ENCODE results near the gene GAS7.
"Not testable (repeated sequence)": the region's sequence is repeated elsewhere in the genome, so short reads cannot be mapped to it uniquely, and the experiment has no call there.

GAS7 gene

DNA sequence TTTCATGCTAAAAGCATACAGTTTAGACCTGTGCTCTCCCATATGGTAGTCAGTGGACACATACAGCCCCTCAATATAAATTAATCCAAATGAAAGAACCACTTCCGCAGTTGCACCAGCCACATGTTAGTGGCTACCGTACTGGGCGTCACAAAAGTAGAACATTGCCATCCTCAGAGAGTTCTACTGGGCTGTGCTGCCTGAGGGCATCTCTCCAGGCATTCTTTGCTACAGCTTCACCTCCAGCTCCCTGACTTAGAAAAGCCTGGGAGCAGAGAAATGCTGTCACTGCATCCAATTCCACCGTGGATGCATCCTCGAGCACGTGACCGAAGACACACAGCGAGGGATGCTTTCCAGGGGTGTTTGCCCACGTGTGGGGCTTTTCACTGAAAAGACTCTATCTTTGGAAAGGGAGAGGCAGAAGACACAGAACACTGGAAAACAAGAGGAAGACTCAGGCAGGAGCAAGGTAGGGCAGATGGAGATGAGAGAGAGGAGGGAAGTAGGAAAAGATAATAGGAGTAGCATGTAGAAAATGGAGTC lies 86.4 kb downstream of the GAS7 start:
- no peak for DNase-seq (ENCODE audit: low spot score)

DNA sequence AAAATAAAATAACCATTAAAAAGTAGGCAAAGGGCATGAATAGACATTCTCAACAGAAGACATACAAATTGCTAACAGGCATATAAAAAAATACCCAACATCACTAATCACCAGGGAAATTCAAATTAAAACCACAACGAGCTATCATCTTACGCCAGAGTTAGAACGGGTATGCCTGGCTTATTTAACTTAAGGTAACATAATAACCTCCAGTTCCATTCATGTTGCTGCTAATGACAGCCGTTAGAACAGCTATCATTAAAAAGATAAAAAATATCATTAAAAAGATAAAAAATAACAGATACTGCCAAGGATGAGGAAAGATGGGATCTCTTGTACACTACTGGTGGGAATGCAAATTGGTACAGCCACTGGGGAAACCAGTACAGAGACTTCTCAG lies 89.3 kb downstream of the GAS7 start:
- no peak for DNase-seq (ENCODE audit: low spot score)

DNA sequence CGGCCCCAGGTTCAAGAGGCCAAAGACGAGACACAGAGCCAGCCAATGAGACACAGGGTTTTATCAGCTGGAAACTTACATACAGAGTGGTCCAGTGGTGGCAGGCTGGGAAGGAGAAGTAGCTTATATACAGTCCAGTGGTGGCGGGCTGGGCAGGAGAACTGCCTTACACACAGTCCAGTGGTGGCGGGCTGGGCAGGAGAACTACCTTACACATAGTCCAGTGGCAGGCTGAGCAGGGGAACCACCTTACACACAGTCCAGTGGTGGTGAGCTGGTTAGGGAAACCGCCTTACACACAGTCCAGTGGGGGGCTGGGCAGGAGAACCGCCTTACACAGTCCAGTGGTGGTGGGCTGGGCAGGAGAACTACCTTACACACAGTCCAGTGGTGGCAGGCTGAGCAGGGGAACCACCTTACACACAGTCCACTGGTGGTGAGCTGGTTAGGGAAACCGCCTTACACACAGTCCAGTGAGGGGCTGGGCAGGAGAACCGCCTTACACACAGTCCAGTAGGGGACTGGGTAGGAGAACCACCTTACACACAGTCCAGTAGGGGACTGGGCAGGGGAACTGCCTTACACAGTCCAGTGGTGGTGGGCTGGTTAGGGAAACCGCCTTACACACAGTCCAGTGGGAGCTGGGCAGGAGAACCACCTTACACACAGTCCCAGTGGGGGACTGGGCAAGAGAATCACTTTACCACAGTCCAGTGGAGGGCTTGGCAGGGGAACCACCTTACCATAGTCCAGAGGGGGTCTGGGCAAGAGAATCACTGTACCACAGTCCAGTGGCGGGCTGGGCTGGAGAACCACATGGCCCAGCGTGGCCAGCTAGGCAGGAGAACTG lies 90.9 kb downstream of the GAS7 start:
- no peak for DNase-seq (ENCODE audit: low spot score)

DNA sequence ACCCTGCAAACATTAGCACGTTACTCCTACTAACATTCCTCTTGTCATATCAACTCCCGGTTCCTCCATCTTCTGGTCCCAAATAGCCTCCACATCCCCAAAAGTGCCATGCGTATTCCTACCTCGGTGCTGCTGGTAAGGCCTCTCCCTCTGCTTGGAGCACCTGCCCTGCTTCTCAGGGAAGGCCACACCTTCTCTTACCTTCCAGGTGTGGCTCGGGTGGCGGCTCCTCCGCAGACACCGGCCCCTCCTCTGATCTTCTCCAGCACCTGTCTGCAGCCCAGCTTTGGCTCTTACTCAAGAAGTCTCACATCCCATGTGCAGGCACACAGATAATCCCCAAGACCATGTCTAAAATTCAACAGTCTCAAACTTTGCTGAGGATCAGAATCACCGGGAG lies 92.3 kb downstream of the GAS7 start:
- DNase-seq (ENCODE audit: low spot score), result no peak

DNA sequence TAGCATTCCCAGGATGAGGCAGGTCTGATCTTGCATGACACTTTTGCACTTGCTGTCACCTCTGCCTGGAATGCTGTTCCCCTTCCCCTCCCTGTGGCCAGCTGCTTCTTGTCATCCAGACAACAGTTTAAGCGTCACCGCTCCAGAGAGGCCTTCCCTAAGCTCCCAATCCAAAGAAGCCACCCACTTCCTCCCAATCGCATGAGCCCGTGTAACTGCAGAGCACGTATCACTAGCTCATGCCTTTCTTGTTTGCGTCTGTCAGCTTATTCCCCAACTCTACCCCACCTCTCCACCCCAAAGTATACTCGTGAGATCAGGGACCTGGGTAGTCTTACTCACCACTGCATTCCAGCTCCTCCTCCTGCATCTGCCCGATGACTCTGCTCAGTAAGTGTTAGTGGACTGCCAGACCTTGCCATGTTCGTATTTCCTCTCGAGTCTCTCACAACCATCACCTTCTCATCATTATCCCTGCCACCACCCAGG lies 92.8 kb downstream of the GAS7 start:
- no peak for DNase-seq (ENCODE audit: low spot score)

DNA sequence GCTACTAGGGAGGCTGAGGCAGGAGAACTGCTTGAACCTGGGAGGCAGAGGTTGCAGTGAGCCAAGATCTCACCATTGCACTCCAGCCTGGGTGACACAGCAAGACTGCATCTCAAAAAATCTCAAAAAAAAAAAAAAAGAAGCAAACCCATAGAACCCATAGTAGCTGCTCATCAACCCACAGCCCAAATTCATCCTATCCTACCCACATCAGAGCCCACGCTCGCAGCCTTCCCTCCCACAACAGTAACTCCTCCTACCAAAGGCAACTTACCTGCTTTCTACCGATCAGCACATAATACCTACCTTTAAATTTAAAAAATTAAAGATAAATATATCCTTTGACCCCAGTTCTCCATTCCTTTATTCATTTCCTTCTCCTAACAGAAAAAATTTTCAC lies 94.7 kb downstream of the GAS7 start:
- no peak for DNase-seq (ENCODE audit: low spot score)

DNA sequence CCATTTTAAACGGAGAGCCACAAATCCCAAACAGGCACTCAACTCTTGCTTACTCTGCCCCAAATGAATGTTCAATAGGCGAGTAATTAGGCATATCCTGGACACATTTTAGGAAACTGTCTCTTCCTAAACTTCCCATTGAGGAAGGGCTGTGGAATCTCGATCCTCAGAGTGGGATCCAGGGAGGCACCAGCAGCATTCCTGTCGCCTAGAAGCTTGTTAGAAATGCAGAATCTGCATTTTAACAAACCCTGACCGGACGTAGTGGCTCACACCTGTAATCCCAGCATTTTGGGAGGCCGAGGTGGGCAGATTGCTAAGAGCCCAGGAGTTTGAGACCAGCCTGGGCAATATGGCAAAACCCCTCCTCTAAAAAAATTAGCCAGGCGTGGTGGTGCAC lies 95.6 kb downstream of the GAS7 start:
- no peak for DNase-seq (ENCODE audit: low spot score)

DNA sequence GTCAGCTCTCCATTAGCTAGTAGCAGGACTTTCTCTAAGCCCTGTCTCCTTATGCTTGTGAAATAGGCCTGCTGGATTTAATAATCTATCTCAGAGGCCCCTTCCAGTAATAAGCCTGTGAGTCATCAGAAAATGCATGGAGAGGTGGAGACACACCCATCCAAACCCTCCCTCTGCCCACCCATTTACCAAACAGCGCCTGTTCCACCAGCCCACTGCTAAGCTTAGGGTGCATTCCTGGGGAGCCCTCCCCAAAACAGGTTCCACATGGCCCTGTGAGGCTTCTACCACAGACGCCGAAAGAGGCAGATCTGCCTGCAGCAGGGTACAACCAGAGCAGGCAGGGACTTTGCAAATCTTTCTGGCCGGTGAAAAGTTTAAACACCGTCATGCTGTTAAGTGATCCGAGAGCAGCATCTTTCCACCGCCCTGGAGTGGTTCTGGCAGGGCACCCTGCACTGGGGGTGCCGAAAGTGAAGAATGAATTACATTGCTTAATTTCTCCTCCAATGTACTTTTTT lies 99.3 kb downstream of the GAS7 start:
- DNase-seq (ENCODE audit: low spot score), result no peak

DNA sequence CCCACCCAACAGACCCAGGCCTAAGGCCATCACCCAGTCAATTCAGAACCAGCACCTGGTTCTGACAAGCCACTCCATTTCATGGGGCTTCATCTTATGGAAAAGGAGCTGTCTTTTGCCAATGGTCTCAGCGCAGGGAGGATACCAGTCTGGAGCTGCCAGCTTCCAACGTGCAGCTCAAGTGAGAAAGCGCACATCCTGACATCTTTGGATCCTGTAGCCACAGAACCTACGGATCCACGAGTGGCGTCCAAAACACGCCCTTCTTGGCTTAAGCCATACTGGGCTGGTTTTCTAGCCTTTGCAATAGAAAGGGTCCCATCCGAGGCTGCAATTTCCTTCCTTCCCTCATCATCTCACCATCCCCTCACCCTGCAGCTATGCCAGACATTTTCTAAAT lies 101.8 kb downstream of the GAS7 start:
- no peak for DNase-seq (ENCODE audit: low spot score)

DNA sequence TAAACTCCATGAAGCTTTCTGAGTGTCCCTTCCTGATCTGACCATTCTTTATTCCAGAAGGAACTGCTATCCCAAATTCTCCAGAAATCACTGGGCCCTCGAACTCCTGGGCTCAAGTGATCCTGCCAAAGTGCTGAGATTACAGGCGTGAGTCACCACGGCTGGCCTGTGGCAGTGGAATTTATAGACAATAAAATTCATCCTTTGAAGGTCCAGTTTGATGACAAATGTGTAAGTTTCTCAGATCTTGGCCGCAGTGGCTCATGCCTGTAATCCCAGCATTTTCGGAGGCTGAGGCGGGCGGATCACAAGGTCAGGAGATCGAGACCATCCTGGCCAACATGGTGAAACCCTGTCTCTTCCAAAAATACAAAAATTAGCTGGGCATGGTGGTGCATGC lies 103.1 kb downstream of the GAS7 start:
- not testable (repeated sequence) for DNase-seq (ENCODE audit: low spot score)

DNA sequence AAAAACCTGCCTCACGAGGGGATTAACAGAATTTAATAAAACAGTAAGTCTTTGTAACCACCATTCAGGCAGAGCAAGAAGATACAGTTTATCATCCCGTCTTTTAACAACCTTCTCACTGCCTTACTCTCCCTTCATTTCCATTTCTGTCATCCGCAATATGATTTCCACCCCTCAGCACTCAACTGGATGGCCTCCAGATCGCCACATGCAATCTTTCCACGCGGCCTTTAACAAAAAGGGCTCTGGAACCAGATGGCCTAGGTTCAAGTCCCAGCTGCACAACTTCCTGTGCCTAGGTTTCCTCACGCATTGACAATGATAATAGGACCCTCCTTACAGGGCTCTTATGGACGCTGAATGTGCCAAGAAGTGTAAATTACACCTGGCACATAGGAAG lies 103.6 kb downstream of the GAS7 start:
- DNase-seq (ENCODE audit: low spot score), result no peak

DNA sequence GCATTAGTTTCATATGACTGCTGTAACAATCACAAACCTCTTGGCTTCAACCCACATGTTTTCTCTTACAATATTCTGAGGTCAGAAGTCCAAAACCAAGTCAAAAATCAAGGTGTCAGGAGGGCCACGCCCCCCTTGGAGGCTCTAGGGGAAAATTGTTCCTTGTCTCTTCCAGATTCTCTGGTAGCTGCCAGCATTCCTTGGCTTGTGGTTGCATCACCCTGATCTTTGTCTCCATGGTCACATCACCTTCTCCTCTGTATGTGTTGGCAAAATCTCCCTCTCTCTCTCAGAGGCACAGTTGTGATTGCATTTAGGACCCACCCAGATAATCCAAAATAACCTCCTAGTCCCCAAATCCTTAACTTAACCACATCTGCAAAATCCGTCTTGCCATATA lies 105.8 kb downstream of the GAS7 start:
- no peak for DNase-seq (ENCODE audit: low spot score)

DNA sequence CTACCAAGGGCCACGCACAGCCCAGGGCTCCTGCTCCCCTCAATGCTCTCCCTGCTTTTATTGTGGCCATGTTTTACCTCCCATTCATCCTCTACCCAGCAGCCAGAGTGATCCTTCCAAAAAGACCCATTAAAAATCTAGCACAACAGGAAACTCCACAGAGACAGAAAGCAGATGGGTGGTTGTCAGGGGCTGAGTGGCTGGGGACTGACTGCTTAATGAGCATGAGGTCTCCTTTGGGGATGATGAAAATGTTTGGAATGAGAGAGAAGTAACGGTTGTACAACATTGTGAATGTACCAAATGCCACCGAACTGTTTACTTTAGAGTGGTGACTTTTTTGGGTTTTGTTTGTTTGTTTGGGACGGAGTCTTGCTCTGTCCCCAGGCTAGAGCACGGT lies 107.4 kb downstream of the GAS7 start:
- DNase-seq (ENCODE audit: low spot score), result no peak

DNA sequence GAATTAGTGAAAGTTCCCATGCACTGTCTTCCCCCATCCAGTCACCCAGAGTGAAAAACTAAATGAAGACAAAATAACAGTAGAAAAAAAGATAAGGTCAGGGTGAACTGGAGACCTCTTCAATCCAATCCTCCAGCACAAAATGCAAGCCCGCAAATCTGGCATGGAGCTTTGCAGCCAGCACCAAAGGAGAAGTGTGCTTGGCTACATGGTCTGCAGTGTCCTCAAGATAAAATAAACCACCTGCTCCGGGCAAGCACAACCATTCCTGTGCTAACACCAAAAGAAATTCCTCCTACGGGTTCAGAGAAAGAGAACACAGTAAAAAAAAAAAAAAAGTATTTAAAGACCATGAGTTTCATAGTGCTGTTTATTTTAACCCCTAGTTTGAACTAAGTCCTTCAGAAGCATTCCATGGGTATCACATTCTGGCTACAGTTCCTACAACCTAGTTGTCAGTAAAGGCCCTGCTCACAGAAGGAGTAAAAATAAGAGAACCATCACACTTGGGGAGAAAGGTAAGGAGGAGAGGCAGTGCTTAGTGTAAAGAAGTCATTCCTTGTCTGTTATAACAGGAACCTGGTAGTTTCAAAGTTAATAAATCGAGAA lies 109.1 kb downstream of the GAS7 start:
- DNase-seq (ENCODE audit: low spot score), result no peak

DNA sequence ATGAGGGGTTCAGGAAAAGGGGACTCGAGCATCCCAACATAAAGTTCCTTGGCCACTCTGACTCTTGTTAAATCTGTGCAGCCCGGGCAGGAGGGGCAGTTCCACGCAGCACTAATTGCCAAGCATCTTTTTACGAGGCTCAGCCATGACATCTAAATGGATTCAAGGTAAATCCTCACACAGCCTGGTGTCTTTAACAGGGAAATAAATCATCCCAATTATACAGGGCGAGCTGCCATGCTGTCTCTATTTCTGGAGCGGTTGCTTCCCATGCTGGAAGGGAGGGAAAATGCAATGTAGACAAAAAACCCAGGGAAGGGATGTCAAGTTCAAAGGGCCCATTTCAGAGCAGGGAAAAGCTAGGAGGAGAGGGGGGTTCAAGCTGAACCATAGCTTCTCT lies 110.0 kb downstream of the GAS7 start:
- no peak for DNase-seq (ENCODE audit: low spot score)

DNA sequence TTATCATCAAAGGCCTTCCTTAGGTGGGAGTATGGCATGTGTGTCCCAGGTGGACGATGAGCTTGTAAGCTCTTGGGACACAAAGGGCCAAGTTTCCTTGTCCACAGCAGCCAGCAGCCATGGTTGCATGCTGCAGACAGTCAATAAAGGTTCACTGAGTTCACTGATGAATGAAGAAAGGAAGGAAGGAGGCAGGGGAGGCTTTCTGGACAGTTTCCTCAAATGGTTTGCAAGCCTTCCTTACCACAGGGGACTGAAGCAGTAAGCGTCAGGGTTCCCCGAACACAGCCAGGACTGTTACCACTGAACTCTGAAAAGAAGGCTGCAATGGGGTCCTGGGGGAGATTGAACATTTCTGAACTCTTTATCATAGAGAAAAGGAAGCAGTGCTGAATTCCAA lies 111.1 kb downstream of the GAS7 start:
- DNase-seq (ENCODE audit: low spot score), result no peak

DNA sequence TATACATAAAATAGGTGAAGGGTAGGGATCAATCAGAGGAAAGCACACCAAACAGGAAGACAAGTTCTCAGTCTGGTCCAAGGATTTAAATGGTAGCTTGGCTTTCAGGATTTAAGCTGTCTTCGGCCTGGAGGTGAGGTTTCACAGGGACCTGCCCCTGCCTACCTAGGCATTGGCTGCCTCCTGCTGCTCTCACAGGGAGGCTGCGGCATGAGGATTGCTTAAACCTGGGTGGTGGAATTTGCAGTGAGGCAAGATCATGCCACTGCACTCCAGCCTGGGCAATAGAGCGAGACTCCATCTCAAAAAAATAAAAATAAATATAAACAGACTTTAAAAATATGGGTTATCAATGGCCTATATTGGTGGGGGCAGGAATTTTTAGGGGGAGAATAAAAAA lies 114.5 kb downstream of the GAS7 start:
- no peak for DNase-seq (ENCODE audit: low spot score)

DNA sequence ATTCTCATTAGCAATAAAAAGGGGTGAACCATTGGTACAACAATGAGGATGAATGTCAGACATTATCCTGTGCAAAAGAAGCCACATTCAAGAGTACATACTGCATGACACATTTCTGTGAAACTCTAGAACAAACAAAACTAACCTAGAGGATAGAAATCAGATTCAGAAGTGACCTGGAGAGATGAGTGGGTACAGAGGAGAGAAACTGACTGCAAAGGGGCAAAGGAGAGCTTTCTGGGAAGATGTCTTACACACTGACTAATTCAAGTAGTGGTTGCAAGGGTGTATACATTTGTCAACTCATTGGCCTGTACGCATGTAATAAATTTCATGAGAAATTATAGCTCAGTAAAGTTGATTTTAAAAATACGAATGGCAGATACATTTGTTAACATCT lies 115.6 kb downstream of the GAS7 start:
- DNase-seq (ENCODE audit: low spot score), result no peak

DNA sequence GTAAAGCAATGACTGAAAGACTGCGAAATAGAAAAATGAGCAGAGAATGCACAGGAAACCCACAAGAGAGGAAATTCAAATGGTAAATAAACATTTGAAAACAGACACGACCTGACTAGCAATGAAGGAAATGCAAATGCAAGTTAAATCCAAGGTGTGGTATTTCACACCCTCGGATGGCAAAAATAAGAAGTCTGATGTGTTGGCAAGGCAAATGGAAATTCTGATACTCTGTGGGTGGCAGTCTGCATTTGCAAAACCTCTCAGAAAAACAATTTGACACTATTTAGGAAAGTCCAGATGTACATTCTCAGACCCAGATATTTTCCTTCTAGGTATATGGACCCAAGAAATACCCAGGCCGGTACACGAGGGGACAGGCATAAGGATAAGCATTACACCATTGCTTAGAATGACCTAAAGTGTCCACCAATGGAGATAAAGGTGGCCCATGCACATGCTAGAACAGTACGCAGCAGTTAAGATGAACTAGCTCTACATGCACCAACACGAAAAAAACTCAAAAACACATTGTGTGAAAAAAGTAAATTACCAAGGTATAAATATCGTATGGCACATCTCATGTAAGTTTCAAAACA lies 116.7 kb downstream of the GAS7 start:
- no peak for DNase-seq (ENCODE audit: low spot score)

DNA sequence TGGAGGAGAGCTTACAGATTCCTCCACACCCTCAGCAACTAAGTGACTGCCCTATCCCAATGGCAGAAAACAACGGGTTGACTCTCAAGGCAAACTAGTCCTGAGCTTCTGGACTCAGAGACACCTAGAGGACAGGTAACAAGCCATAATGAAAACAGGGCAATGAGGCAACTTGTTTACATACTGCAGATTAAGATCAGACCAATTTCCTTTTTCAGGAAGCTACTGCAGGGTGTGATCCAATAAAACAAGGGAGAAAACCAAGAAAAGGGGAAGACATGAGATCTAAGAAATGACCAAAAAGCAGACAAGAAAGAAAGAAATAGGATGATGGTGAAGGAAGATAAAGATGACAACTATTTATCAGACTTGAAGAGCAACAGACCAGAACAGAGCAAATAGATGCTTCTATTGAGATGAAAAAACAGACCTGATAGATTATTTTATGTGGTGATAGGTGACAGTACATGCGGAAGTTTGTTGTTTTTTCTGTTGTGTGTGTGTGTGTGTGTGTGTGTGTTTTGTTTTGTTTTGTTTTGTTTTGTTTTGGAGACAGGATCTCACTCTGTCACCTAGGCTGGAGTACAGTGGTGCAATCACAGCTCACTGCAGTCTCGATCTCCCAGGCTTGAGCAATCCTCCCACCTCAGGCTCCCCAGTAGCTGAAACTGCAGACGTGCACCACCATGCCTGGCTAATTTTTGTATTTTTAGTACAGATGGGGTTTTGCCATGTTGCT lies 120.7 kb downstream of the GAS7 start:
- DNase-seq (ENCODE audit: low spot score), result no peak

DNA sequence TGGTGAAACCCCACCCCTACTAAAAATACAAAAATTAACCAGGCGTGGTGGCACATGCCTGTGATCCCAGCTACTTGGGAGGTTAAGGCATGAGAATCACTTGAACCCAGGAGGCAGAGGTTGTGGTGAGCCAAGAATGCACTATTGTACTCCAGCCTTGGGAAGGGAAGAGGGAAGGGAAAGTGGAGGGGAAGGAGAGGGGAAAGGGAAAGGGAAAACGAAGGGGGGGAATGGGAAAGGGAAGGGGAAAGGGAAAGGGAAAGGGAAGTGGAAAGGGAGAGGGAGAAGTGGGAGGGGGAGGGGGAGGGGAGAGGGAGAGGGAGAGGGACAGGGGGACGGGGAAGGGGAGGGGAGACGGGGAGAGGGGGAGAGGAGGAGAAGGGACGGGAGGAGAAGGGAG lies 122.5 kb downstream of the GAS7 start:
- DNase-seq (ENCODE audit: low spot score), result no peak

DNA sequence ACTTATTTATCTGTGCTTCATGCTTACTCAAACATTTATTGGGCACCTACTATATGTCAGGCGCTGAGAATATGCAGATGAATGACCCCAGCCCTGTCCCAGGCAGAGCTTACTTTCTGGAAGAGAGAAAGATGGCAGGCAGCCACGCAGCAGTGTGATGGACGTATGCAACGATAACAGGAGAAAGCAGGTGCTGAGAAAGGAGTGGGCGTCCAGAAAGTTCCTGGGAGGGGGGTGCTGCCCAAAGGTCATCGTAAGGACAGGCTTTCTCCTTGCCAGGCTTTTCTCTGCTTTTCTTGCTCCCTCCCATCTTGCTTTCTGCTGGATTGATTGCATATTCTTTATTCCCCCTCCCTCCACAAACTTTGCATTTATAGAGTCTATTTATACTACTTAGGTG lies 124.5 kb downstream of the GAS7 start:
- DNase-seq (ENCODE audit: low spot score), result no peak

All from putamen (tissue), 1 donor.